HG03095 (cell line): ENCODE results near the gene TRIM38.
"Not testable (repeated sequence)": the region's sequence is repeated elsewhere in the genome, so short reads cannot be mapped to it uniquely, and the experiment has no call there.

Experiments used
- ATAC-seq: cut with Tn5 transposase; IDR thresholded peaks from one replicate; pipeline ENCODE4 v1.9.1; 2021; ENCODE audit warnings: moderate library complexity; ENCODE audit not compliant: unreplicated experiment

The TRIM38 gene

GRCh38 chr6:25939593-25939992 is 23.0 kb upstream of the TRIM38 start:
- ATAC-seq: no peak

- no peak for ATAC-seq
Observed at GRCh38 chr6:25942561-25943147, 19.9 kb upstream of the TRIM38 start.

- ATAC-seq: no peak
Observed at GRCh38 chr6:25943887-25944286, 18.7 kb upstream of the TRIM38 start.

- ATAC-seq: peak; percentile 96
Observed at GRCh38 chr6:25944688-25945574, 17.7 kb upstream of the TRIM38 start.

- ATAC-seq: not testable (repeated sequence)
Observed at GRCh38 chr6:25945738-25946137, 16.9 kb upstream of the TRIM38 start.

- no peak for ATAC-seq
Observed at GRCh38 chr6:25946631-25947030, 16.0 kb upstream of the TRIM38 start.

DNA sequence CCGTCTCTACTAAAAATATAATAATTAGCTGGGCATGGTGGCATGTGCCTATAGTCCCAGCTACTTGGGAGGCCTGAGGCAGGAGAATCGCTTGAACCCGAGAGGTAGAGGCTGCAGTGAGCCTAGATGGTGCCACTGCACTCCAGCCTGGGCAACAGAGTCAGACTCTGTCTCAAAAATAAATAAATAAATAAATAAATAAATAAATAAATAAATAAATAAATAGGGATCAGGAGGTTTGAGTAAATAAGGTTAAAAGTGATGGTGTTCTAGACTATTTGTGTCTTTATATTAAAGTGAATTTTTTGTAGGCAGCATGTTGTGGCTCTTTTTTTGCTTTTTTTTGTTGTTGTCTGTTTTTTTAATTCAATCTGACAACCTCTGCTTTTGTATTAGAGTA is 15.1 kb upstream of the TRIM38 start:
- not testable (repeated sequence) for ATAC-seq

GRCh38 chr6:25949695-25950094 is 12.9 kb upstream of the TRIM38 start:
- no peak for ATAC-seq

DNA sequence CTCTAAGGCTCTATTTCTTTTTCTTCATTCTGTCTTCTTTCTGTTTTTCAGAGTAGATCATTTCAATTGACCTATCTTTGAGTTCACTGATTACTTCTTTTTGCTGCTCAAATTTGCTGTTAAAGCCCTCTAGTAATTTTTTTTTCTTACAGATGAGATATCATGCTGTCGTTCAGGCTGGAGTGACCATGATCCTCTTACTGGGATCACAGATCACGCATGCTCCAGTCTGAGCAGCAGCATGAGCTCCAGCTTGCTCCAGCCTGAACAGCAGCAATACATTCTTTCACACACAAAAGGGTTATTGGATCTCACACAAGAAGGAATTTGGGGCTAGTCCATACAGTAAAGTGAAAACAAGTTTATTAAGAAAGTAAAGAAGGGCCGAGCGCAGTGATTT is 12.3 kb upstream of the TRIM38 start:
- no peak for ATAC-seq

DNA sequence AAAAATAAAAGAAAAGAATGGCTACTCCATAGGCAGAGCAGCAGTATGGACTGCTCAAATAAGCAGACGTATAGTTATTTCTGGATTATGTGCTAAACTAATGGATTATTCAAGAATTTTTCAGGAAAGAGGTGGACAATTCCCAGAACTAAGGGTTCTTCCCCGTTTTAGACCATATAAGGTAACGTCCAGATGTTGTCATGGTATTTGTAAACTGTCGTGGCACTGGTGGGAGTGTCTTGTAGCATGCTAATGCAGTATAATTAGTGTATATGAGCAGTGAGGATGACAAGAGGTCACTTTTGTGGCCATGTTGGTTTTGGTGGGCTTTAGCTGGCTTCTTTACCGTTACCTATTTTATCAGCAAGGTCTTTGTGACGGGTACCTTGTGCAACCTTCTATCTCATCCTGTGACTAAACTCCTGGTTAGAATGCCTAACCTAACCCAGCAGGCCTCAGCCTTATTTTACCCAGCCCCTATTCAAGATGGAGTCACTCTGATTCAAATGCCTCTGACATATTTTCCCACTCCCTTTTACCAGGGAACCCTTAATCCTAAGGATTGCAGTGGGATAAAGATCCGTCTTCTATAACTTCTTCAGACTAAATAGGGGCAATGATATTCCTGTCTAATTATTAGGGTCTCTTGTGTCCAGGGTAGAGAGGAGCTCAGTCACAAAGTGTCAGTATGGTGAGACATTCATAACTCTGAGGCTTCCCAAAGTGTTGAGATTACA is 11.1 kb upstream of the TRIM38 start:
- ATAC-seq: no peak

DNA sequence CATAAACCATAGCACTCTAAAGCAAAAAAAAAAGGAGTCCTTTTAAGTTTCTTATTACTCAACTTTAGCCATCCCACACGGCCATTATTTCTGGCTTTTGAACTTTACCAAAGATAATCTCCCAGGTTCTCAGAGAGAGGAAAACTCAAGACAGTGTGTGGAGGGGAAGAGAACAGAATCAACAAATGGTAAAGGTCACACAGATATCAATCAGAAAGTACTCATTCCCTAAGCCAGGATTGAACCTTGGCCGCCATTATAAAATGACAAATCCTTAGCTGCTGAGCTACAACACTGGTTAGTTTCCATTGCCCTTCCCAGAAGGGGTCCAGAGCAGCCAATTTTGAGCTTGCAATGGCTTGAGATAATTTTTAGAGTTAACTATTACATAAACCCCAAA is 10.1 kb upstream of the TRIM38 start:
- no peak for ATAC-seq

DNA sequence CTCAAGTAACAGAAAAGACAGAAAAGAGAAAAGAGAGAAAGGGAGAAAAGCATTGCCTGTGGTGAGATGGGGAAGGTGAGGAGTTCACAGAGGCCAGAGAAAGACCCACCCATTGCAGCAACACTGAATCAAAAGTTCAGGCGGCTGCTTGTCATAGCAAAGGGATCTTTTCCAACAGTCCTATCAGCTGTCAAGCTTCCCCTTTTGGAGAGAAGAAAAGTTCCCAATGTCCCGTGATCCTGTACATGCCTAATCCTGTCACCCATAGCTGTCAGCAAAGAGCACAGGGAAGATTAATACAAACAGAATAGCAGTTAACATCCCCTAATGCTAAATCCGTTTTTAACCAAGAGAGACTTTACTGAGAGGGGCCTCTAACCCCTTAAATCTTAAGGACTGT is 8.9 kb upstream of the TRIM38 start:
- no peak for ATAC-seq

DNA sequence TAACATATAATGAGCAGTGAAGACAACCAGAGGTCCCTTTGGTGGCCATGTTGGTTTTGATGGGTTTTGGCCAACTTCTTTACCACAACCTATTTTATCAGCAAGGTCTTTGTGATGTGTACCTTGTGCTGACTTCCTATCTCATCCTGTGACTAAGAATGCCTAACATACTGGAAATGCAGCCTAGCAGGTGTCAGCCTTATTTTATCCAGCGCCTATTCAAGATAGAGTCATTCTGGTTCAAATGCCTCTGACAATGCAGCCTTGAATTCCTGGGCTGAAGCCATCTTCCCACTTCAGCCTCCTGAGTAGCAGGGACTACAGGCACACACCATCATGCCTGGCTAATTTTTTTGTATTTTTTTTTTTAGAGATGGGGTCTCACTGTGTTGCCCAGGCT is 7.8 kb upstream of the TRIM38 start:
- ATAC-seq: no peak

- ATAC-seq: no peak
Observed at GRCh38 chr6:25956226-25956625, 6.4 kb upstream of the TRIM38 start.

GRCh38 chr6:25958700-25959162 is 3.9 kb upstream of the TRIM38 start:
- ATAC-seq: no peak

DNA sequence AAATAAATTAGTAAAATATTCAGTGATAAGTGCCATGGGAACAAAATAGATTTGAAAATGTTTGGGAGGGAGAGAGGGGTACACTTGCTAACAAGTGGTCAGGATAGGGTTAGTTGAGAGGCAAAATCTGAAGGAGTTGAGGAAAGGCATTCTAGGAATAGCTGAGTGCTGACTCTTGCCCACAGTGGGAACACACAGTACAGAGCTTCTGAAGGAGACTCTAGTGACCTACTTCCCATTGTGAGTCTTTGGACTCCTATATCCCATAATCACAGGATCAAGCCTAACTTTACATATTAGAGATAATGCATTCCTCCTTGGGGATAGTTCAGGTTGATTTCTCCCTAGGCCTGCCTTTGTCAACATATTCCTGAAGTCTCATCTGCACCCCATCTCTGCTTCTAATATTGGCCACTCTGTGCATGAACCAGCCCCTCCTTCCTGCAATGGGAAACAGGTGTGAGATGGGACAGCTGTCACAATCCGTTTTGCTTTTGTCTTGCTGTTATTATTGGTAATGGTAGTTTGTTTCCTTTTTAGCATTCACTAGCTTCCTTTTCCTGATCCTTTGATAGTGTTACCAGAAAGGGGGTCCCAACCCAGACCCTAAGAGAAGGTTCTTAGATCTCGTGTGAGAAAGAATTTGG is 2.6 kb upstream of the TRIM38 start:
- no peak for ATAC-seq

DNA sequence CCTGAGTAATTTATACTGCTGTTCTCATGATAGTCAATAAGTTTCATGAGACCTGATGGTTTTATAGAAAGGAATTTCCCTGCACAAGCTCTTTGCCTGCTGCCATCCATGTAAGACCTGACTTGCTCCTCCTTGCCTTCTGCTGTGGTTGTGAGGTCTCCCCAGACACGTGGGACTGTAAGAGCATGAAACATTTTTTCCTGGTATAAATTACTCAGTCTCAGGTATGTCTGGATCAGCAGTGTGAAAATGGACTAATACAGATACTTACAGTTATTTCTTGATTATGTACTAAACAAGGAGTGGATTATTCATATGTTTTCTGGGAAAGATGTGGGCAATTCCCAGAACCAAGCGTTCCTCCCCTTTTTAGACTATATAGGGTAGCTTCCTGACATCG is 1.9 kb upstream of the TRIM38 start:
- no peak for ATAC-seq

- no peak for ATAC-seq
Observed at GRCh38 chr6:25961619-25962148, 918 bp upstream of the TRIM38 start.

DNA sequence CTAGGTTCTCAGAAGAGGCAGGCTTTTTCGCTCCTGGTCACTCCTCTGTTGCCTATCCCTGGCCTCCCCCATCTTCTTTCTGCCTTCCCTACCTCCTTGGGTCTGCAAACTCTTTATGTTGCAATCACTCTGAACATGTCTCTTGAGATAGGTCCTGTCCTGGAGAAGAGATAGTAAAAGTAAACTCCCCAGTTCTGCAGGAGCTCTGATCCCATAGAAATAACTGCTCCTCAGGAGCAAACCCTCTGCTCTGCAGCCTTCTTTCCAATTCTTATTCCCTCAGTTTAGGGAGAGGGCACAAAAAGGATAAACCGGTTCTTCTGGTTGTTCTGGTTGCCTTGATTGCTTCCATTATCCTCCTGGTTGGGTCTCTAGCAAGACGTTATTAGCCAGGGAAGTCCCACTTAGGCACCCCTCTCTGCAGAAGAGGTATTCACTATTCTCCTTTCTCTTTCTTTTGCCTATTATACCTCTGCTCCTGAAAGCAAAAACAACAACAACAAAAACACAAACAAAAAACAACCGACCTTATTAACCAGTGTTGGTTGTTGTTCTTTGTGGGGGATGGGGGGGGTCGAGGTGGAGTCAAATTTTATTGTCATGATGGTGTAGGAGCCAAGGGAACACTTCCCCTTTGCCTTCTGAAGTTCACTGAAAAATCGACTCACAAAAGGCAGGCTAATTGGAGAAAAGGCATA is 973 bp downstream of the TRIM38 start:
- no peak for ATAC-seq

GRCh38 chr6:25965058-25965457 is 2.5 kb downstream of the TRIM38 start:
- ATAC-seq: no peak
